ENCODE results near the gene NAALADL2.
"Not testable (repeated sequence)": the region's sequence is repeated elsewhere in the genome, so short reads cannot be mapped to it uniquely, and the experiment has no call there.

NAALADL2 gene

DNA sequence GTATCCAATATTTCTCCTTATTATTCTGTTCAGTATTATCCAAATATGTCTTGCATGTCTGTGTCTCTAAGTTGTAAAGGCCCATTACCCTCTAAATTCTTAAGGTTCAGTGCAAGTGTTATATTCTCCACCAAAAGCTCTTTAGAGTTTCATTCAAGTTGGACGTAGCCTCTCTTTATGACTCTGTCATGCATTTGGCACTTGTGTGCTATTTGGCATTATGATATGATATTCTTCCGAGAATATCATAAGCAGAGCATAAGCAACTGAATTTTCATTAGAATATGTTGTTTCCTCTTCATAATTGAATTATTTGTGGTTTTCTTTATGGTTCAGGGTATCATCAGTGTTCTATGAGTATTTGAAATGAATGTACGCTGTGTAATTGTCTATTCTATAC, 594.2 kb downstream of the NAALADL2 start:
- DNase-seq = no peak

GRCh38 chr3:175456466-175456865, 597.3 kb downstream of the NAALADL2 start:
- no peak for DNase-seq

GRCh38 chr3:175457301-175457700, 598.2 kb downstream of the NAALADL2 start:
- DNase-seq = no peak

DNA sequence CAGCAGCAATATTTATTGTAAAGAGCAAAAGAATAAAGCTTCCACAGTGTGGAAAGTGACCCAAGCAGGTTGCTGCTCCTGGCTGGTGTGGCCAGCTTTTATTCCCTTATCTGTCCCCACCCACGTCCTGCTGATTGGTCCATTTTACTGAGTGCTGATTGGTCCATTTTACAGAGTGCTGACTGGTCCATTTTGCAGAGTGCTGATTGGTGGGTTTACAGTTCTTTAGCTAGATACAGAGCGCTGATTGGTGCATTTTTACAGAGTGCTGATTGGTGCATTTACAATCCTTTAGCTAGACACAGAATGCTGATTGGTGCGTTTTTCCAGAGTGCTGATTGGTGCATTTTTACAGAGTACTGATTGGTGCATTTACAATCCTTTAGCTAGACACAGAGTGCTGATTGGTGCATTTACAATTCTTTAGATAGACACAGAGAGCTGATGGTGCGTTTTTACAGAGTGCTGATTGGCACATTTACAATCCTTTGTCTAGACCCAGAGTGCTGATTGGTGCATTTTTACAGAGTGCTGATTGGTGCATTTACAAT, 601.8 kb downstream of the NAALADL2 start:
- DNase-seq = not testable (repeated sequence)

- no peak for DNase-seq
These were observed 605.2 kb downstream of the NAALADL2 start for GRCh38 chr3:175464362-175464761.

DNA sequence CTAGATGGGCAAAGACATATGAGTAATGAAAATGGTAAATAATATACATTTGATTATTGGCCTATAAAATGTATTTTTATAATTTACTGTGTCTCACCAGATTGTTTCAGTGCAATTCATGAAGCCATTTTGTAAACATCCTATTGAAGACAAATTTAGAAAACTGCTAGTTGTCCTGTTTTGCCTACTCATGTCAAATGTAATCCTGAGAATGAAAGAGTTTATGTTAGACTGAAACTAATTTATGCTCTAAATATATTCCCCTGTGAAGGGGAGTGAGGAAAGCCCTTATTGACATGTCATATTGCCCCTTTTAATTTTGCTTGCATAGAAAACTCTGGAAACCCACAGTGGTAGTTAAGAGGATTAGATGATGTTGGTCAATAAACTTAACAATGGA, 610.0 kb downstream of the NAALADL2 start:
- DNase-seq = no peak

DNA sequence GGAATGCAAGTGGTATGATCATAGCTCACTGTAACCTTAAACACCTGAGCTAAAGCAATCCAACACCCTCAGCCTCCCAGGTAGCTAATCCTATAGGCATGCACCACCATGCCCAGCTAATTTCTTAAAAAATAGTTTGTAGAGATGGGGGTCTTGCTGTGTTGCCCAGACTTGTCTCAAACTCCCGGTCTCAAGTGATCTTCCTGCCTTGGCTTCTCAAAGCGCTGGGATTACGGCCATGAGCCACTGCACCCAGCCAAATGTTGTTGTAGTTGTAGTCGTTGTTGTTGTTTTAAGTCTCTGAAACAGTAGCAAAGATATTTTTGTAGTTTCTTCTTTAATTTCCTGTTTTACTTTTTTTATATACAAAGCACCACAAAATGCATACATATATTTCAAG, 616.6 kb downstream of the NAALADL2 start:
- no peak for DNase-seq

- DNase-seq = no peak
These were observed 617.4 kb downstream of the NAALADL2 start for GRCh38 chr3:175476489-175476888.

- DNase-seq = no peak
These were observed 618.6 kb downstream of the NAALADL2 start for GRCh38 chr3:175477651-175478224.

DNA sequence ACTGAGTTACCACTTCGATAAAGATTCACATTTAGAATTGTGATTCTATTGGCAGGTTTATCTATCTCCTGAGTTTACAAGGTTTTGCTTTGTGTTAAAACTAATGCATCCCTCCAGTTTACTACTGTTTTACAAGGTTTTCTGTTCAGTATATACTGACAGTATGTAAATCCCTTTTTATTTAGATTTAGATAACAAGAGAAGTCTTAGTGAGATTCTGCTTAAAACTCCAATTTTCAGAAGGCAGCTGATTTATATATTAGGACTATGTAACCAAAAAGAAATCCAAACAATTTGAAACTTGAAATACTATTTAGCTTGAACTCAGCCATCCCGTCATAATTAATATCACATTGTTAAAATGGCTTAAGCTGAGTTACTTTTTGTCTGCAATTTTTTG, 619.2 kb downstream of the NAALADL2 start:
- DNase-seq = no peak

DNA sequence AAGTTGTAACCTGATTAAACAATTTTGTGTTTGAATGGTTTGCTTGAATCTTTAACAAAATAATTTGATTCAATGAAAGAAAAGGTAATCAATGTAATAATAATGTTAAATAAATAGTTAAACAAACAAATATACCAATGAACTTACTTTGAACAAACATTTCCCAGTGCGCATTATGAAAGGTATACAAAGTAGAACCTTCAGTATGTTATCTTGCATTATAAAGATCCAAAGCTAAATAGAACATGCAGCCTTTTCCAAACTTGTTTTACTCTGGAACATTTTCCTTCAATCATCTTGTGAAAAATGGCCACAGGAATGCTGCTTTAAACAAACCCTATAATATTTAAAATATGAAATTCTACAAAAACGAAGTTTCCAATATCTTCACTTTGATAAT, 620.0 kb downstream of the NAALADL2 start:
- no peak for DNase-seq

DNA sequence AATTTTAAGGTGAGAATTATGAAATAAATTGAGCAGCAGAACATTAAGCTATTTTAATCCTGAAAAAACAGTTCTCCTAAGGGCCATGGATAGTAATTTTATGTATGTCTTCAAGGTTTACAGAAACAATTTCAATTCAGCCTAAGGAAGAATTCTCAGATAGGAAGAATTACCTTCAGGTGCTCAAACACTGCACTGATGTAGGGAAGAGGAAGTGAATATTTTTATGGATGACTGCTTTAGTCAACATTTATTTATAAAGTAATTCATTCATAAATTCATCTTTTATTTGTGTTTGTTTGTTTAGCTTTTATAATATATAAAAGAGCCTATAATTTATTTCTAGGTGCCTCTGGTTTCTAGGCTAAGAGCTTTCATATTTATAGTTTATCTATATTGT, 620.7 kb downstream of the NAALADL2 start:
- no peak for DNase-seq

DNA sequence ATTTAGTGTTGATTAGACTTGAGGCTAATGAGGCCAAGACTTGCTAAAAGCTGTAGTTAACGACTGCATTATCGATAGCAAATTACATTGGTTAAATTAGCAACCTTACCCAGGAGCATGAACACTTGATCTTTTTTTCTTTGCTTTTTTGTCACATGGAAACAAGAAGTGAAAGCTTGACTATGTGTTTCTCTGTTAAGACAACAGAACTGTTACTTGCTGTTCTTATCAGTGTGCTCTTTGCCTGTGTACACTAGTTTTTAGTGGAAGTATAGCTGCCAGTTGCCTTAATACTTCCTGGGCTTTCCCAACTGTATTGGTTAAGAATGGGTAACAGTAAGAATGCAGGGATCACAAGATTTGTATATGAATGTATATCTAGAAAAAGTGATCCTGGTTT, 625.5 kb downstream of the NAALADL2 start:
- DNase-seq = no peak

- DNase-seq = no peak
These were observed 626.3 kb downstream of the NAALADL2 start for GRCh38 chr3:175485436-175485835.

DNA sequence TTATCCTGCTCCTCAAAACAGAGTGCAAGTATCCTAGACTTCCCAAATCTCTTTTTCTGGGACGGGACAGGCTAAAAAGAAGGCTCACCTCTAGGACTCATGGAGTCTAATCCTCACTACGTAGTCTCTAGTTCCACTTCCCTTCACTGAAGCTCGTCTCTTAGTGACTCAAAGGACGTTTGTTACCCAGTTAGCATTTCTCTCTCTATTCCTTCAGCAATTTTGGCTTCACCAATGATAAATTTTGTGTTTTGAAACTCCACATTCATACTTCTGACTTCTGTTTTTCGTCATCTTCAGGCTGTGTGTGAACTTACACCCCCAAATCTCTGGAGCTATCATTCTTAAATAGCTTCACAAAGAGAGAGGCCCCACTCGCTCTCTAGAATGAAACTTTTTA, 627.1 kb downstream of the NAALADL2 start:
- DNase-seq = no peak

GRCh38 chr3:175489406-175489805, 630.3 kb downstream of the NAALADL2 start:
- no peak for DNase-seq

- no peak for DNase-seq
These were observed 634.2 kb downstream of the NAALADL2 start for GRCh38 chr3:175493301-175493700.

DNA sequence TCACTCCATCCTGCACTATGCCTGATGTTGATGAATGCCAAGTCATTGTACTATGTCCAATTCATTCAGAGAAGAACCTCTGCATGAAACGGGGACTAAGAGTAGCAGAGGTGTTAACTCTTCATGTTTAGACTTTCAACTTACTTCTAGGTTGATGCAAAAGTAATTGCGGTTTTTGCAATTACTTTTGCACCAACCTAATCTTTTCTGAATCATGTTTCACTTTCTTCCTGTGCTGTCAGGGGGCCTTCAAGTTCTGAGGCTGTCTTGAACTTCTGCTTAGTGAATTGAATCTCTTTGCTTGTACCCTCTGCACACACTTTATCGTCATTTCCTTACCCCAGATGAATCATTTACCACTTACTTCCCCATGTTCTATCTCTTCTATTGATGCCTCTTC, 636.2 kb downstream of the NAALADL2 start:
- no peak for DNase-seq

- DNase-seq = no peak
These were observed 643.0 kb downstream of the NAALADL2 start for GRCh38 chr3:175502155-175502554.

- no peak for DNase-seq
These were observed 652.2 kb downstream of the NAALADL2 start for GRCh38 chr3:175511219-175511785.

DNA sequence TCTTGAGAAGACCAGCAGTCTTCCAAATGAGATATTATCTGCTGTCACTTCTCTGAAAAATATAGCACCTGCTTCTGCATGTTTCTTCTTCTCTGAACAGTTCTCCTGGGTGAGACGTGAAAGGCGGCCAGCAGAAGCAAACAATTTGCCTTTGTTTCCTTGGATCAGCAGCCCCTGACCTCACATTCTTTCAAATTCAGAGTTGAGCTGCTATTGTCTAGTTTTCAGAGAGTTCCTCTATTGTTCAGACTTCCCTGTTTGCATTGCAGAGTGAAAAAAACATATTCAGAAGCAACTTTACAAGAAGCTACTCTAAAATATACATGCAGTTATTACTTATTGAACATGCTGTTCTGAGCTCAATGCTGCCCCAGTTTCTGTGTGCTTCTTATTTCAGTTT, 653.6 kb downstream of the NAALADL2 start:
- DNase-seq = no peak

- DNase-seq = no peak
These were observed 659.3 kb downstream of the NAALADL2 start for GRCh38 chr3:175518459-175518858.

- DNase-seq = no peak
These were observed 662.3 kb downstream of the NAALADL2 start for GRCh38 chr3:175521406-175521805.

- no peak for DNase-seq
These were observed 667.1 kb downstream of the NAALADL2 start for GRCh38 chr3:175526191-175526590.
